Neural cell (in vitro differentiated cells): ENCODE data around the gene VWA7. TPM values are rescaled to one million over a fixed set of nuclear protein-coding genes. Genes with fewer than 3 reads are reported as not detected.

ENCODE experiments used
- H2AFZ ChIP-seq: fragments of 200-600, 300-800 bp; sonication (generic), shearing (Covaris generic); 2 replicates; pipeline ENCODE4 v1.6.0; 2014; ENCODE audit warnings: low read depth, mild to moderate bottlenecking, antibody characterized with exemption, low read length, moderate library complexity
- H3F3A ChIP-seq: fragments of 200-600 bp; shearing (Covaris generic); 2 replicates; pipeline ENCODE4 v1.6.1; 2016; ENCODE audit warnings: mild to moderate bottlenecking, moderate library complexity, mixed read lengths, antibody characterized with exemption, low read length; ENCODE audit not compliant: insufficient read depth, poor library complexity, severe bottlenecking
- H3K27ac ChIP-seq: fragments of 200-600, 300-800 bp; sonication (generic), shearing (Covaris generic); 2 replicates; pipeline ENCODE4 v1.5.1; 2014; ENCODE audit warnings: mild to moderate bottlenecking, low read length, moderate library complexity
- H3K27me3 ChIP-seq: fragments of 300-800, 200-600 bp; sonication (generic), shearing (Covaris generic); 2 replicates; pipeline ENCODE4 v1.6.0; 2014; ENCODE audit warnings: mild to moderate bottlenecking, low read depth, low read length, moderate library complexity; ENCODE audit not compliant: insufficient read depth
- H3K36me3 ChIP-seq: fragments of 300-800, 200-600 bp; sonication (generic), shearing (Covaris generic); 2 replicates; pipeline ENCODE4 v1.5.1; 2014; ENCODE audit warnings: mild to moderate bottlenecking, antibody characterized with exemption, low read length, moderate library complexity; ENCODE audit not compliant: insufficient read depth
- H3K4me2 ChIP-seq: fragments of 300-800, 200-600 bp; sonication (generic), shearing (Covaris generic); 2 replicates; pipeline ENCODE4 v1.6.0; 2014; ENCODE audit warnings: mild to moderate bottlenecking, low read length
- H3K4me3 ChIP-seq: fragments of 300-800, 200-600 bp; sonication (generic), shearing (Covaris generic); 2 replicates; pipeline ENCODE4 v1.5.1; 2014; ENCODE audit warnings: mild to moderate bottlenecking, low read length, moderate library complexity
- H3K79me2 ChIP-seq: fragments of 200-600 bp; shearing (Covaris generic); replicated peaks from 2 replicates; pipeline ENCODE4 v1.6.0; 2014; ENCODE audit warnings: mild to moderate bottlenecking, low read length, moderate library complexity; ENCODE audit not compliant: insufficient read depth
- H3K9ac ChIP-seq: fragments of 300-800, 200-600 bp; sonication (generic), shearing (Covaris generic); 2 replicates; pipeline ENCODE4 v1.6.1; 2016; ENCODE audit warnings: mild to moderate bottlenecking, low read length, mixed read lengths
- H3K9me2 ChIP-seq: fragments of 200-600 bp; shearing (Covaris generic); 2 replicates; pipeline ENCODE4 v1.6.1; 2016; ENCODE audit warnings: mild to moderate bottlenecking, low read length, mixed read lengths; ENCODE audit not compliant: insufficient read depth
- H3K9me3 ChIP-seq: fragments of 200-600, 300-800 bp; sonication (generic), shearing (Covaris generic); 2 replicates; pipeline ENCODE4 v1.6.1; 2016; ENCODE audit warnings: mild to moderate bottlenecking, mixed run types, low read length, moderate library complexity, mixed read lengths
- H4K20me1 ChIP-seq: fragments of 200-600 bp; shearing (Covaris generic); 2 replicates; pipeline ENCODE4 v1.6.1; 2016; ENCODE audit warnings: mild to moderate bottlenecking, mixed run types; ENCODE audit not compliant: insufficient read depth
- EP300 ChIP-seq: fragments of 450-650 bp; conservative IDR thresholded peaks from 2 replicates; pipeline ENCODE4 v1.6.1; 2014; ENCODE audit warnings: antibody characterized with exemption, mild to moderate bottlenecking, moderate library complexity; ENCODE audit not compliant: poor library complexity, severe bottlenecking
- EZH2 ChIP-seq: fragments of 200-600, 300-800 bp; shearing (Covaris generic), sonication (generic); IDR thresholded peaks from 2 replicates; pipeline ENCODE4 v1.6.1; 2014; ENCODE audit warnings: antibody characterized with exemption, low read length, borderline replicate concordance, mild to moderate bottlenecking; ENCODE audit not compliant: insufficient read depth, poor library complexity, severe bottlenecking
- MXI1 ChIP-seq: fragments of 450-650 bp; conservative IDR thresholded peaks from 2 replicates; pipeline ENCODE4 v1.6.1; 2014; ENCODE audit warnings: antibody characterized with exemption, mild to moderate bottlenecking; ENCODE audit not compliant: poor library complexity, severe bottlenecking
- POLR2AphosphoS5 ChIP-seq: IDR thresholded peaks from 2 replicates; pipeline ENCODE4 v1.6.1; 2012
- RAD21 ChIP-seq: fragments of 450-650 bp; conservative IDR thresholded peaks from 2 replicates; pipeline ENCODE4 v1.6.1; 2014; ENCODE audit warnings: antibody characterized with exemption, mild to moderate bottlenecking, moderate library complexity
- SMC3 ChIP-seq: fragments of 450-650 bp; conservative IDR thresholded peaks from 2 replicates; pipeline ENCODE4 v1.6.1; 2014; ENCODE audit warnings: antibody characterized with exemption, mild to moderate bottlenecking, moderate library complexity; ENCODE audit not compliant: poor library complexity
- TAF1 ChIP-seq: IDR thresholded peaks from 2 replicates; pipeline ENCODE4 v1.6.1; 2012; ENCODE audit warnings: low read depth
- polyA plus RNA-seq: library from polyadenylated mRNA; depleted of rRNA; stranded (reverse); fragments of >200 nt; gene quantifications from 2 replicates; pipeline ENCODE4 v1.2.3, GENCODE V29; 2014
- TF ChIP-seq, protein P1 (sequence below): fragments of 450-650 bp; IDR thresholded peaks from 2 replicates; pipeline ENCODE4 v1.5.1; 2014; ENCODE audit warnings: antibody characterized with exemption, mild to moderate bottlenecking, moderate library complexity; ENCODE audit not compliant: poor library complexity, severe bottlenecking
- TF ChIP-seq, protein P2 (sequence below): IDR thresholded peaks from 2 replicates; pipeline ENCODE4 v1.6.1; 2012; ENCODE audit warnings: borderline replicate concordance

VWA7 gene
- polyA plus RNA-seq, 1 donor from 2014 or later: 5.3 TPM

DNA sequence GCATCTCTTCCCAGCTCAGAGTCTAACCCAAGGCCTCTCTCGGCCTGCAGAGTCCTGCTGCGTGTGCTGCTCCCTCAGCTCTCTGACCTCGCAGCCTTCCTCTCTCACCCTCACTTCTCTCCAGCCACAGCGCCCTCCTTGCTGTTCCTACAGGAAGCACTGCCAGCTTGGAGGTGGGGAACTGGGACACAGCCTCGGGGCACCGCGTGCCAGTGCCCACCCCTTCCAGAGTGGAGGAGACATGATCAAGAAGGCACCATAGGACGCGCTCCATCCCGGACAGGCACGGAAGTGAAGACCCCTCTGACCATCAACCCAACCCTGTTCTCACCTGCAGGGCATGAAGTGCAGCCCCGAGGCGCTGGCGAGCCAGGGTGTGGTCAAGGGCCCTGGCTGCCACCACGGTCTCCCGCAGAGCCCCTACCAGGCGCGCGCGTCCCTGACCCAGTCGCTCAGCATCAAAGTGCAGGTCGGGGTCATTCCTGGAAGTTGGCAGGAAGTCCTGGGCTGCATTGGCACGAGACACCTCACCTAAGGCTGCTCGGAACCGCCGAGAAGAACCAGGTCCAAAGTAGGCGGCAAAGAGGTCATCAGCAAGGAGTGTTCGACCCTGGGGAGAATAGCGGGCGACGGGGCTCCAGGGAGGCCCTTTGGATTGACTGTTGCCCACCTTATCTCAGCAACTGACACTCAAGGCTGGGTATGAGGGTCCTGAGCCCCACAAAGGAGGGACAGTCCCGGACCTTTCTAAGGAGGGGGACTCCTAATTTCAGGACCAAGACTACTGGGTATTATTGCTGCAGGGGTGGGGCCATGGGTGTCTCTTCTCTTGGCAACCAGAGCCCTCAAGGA, 1.3 kb downstream of the VWA7 start:
- Histone ChIP-seq H3K9ac (no peak overlapping the region), H3K36me3 (peaks cover 5% of the 10 kb centered on the region), H3K79me2 (no peaks in the 10 kb centered on the region), H2AFZ (no peak overlapping the region), H3K4me2 (no peak overlapping the region), H3K9me2 (no peaks in the 10 kb centered on the region), H3K27me3 (no peaks in the 10 kb centered on the region), H3K27ac (no peak overlapping the region), H3F3A (no peaks in the 10 kb centered on the region), H3K9me3 (no peaks in the 10 kb centered on the region), H4K20me1 (no peaks in the 10 kb centered on the region), H3K4me3 (no peak overlapping the region)
- TF ChIP-seq MXI1: no peak
- TF ChIP-seq SMC3: no peak
- no peak for TF ChIP-seq TAF1
- TF ChIP-seq, protein P1, sequence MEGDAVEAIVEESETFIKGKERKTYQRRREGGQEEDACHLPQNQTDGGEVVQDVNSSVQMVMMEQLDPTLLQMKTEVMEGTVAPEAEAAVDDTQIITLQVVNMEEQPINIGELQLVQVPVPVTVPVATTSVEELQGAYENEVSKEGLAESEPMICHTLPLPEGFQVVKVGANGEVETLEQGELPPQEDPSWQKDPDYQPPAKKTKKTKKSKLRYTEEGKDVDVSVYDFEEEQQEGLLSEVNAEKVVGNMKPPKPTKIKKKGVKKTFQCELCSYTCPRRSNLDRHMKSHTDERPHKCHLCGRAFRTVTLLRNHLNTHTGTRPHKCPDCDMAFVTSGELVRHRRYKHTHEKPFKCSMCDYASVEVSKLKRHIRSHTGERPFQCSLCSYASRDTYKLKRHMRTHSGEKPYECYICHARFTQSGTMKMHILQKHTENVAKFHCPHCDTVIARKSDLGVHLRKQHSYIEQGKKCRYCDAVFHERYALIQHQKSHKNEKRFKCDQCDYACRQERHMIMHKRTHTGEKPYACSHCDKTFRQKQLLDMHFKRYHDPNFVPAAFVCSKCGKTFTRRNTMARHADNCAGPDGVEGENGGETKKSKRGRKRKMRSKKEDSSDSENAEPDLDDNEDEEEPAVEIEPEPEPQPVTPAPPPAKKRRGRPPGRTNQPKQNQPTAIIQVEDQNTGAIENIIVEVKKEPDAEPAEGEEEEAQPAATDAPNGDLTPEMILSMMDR: no peak
- no peak for TF ChIP-seq RAD21
- TF ChIP-seq, protein P2, sequence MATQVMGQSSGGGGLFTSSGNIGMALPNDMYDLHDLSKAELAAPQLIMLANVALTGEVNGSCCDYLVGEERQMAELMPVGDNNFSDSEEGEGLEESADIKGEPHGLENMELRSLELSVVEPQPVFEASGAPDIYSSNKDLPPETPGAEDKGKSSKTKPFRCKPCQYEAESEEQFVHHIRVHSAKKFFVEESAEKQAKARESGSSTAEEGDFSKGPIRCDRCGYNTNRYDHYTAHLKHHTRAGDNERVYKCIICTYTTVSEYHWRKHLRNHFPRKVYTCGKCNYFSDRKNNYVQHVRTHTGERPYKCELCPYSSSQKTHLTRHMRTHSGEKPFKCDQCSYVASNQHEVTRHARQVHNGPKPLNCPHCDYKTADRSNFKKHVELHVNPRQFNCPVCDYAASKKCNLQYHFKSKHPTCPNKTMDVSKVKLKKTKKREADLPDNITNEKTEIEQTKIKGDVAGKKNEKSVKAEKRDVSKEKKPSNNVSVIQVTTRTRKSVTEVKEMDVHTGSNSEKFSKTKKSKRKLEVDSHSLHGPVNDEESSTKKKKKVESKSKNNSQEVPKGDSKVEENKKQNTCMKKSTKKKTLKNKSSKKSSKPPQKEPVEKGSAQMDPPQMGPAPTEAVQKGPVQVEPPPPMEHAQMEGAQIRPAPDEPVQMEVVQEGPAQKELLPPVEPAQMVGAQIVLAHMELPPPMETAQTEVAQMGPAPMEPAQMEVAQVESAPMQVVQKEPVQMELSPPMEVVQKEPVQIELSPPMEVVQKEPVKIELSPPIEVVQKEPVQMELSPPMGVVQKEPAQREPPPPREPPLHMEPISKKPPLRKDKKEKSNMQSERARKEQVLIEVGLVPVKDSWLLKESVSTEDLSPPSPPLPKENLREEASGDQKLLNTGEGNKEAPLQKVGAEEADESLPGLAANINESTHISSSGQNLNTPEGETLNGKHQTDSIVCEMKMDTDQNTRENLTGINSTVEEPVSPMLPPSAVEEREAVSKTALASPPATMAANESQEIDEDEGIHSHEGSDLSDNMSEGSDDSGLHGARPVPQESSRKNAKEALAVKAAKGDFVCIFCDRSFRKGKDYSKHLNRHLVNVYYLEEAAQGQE: no peak
- no peak for TF ChIP-seq POLR2AphosphoS5
- no peak for TF ChIP-seq EP300
- TF ChIP-seq EZH2: no peak

DNA sequence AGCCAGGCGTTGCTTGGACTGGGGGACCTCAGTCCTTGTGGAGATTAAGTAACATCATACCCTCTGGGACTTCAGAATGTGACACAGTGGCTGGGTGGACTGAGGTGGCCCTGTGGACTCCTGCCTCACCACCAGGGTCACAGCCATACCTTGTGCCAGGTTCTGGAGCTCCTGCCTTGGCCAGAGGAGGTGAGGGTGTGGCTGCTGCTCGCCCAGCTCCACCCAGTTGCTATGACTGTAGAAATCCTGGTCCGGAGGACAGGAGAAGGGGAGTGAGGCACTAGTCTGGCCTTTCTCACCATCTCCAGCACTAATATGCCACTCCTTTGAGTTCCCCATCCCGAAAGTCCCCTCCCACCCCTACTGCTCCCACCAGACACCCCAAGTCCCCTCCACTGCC, 1.9 kb downstream of the VWA7 start:
- Histone ChIP-seq H4K20me1 (no peaks in the 10 kb centered on the region), H3K9me2 (no peaks in the 10 kb centered on the region), H3K4me3 (no peak overlapping the region), H3K36me3 (peaks cover 2% of the 10 kb centered on the region), H3K27ac (no peak overlapping the region), H3K9me3 (no peaks in the 10 kb centered on the region), H3K79me2 (no peaks in the 10 kb centered on the region), H3F3A (no peaks in the 10 kb centered on the region), H2AFZ (no peak overlapping the region), H3K4me2 (no peak overlapping the region), H3K9ac (no peak overlapping the region), H3K27me3 (no peaks in the 10 kb centered on the region)
- no peak for TF ChIP-seq MXI1
- TF ChIP-seq, protein P2: no peak
- no peak for TF ChIP-seq EZH2
- no peak for TF ChIP-seq EP300
- TF ChIP-seq TAF1: no peak
- TF ChIP-seq RAD21: no peak
- no peak for TF ChIP-seq SMC3
- no peak for TF ChIP-seq POLR2AphosphoS5
- TF ChIP-seq, protein P1: no peak
